ENCODE data around the gene UGT1A4. TPM values are rescaled to one million over a fixed set of nuclear protein-coding genes. Genes with fewer than 3 reads are reported as not detected.

Gene UGT1A4
- total and polyA plus RNA-seq, 9 of the 15 experiments (the other 6 are each of a cell fraction or from before 2014, with no cell fraction given): not detected

GRCh38 chr2:233802132-233802815 is 83.7 kb downstream of the UGT1A4 start:
- Histone ChIP-seq H3K4me2 (ENCODE audit: insufficient read depth, low read length) (no peak overlapping the region), H4K20me1 (replicated peaks; ENCODE audit: control insufficient read depth, insufficient read depth, low read length) (no peaks in the 10 kb centered on the region), H3K27ac (ENCODE audit: extremely low read depth, low read depth, low read length) (no peak overlapping the region), H3K4me1 (replicated peaks in 1 of 2; ENCODE audit: control insufficient read depth in 2 of 2, insufficient read depth in 2 of 2, low read length in 2 of 2) (no peaks in the 10 kb centered on the region; a peak in 1 of 5 replicates), H3K79me2 (ENCODE audit: control insufficient read depth, insufficient read depth, low read length) (no peaks in the 10 kb centered on the region), H3K36me3 (ENCODE audit: control insufficient read depth, insufficient read depth, low read length) (no peaks in the 10 kb centered on the region), H2AFZ (ENCODE audit: low read depth, low read length) (no peak overlapping the region), H3K9me1 (ENCODE audit: control insufficient read depth, insufficient read depth, low read length) (no peaks in the 10 kb centered on the region), H3K9me3 (replicated peaks; ENCODE audit: control insufficient read depth, insufficient read depth, low read depth, low read length) (no peaks in the 10 kb centered on the region), H3K9ac (ENCODE audit: insufficient read depth in 1 of 2, low read depth in 2 of 2, low read length in 2 of 2) (no peak overlapping the region), H3K4me3 (no peak overlapping the region), H3K27me3 (ENCODE audit: control insufficient read depth in 2 of 2, insufficient read depth in 2 of 2, low read length in 2 of 2) (peaks cover 0 to 7% of the 10 kb centered on the region in 2 experiments; a peak in 1 of 5 replicates)
- no TSS peak for BruUV-seq (replicated peaks)
- DNase-seq (ENCODE audit: extremely low read depth in 1 of 4, low spot score in 3 of 4) (no peak), FAIRE-seq (no peak), ATAC-seq (no peak)
- intact Hi-C loops (cut with micrococcal nuclease): no loop called here
- in situ Hi-C loops (cut with MboI): no loop called here
- WGBS (ENCODE audit: insufficient coverage, low coverage, missing lambda C conversion rate): 0% methylated on average over 2 of the region's 3 CpGs
- POLR2A ChIA-PET: interaction anchor here (0.6 kb wide), 1 partner anchor 42 kb away, joined by 4 read pairs; the partner anchor contains the start of gene UGT1A1
- CTCF ChIA-PET (ENCODE audit: low intra/inter-chr PET ratio): no interaction called here
- TF ChIP-seq MCM5 (IDR thresholded peaks at IDR 0.05; ENCODE audit: low read depth): no peak
- TF ChIP-seq GATAD2A (IDR thresholded peaks at IDR 0.05): no peak
- no peak for TF ChIP-seq XRCC5 (IDR thresholded peaks at IDR 0.05; ENCODE audit: low read depth, low read length)
- no peak for TF ChIP-seq HDAC1 (IDR thresholded peaks at IDR 0.05)
- TF ChIP-seq GTF2B (IDR thresholded peaks at IDR 0.05; ENCODE audit: extremely low read depth, insufficient read length): no peak
- TF ChIP-seq HDAC6 (IDR thresholded peaks at IDR 0.05; ENCODE audit: low read depth, low read length): no peak
- no peak for TF ChIP-seq EP400 (IDR thresholded peaks at IDR 0.05)
- no peak for TF ChIP-seq ZNF347 (CRISPR knock-in tag; IDR thresholded peaks at IDR 0.05; ENCODE audit: low read depth)
- no peak for TF ChIP-seq ZMIZ1 (IDR thresholded peaks at IDR 0.05; ENCODE audit: low read depth in 2 of 2, low read length in 2 of 2)
- TF ChIP-seq IRF9 (tag; IDR thresholded peaks at IDR 0.05): no peak
- TF ChIP-seq SMARCA4 (IDR thresholded peaks at IDR 0.05): no peak

All from K562 (cell line).